Stimulated activated CD4-positive, alpha-beta T cell treated with anti-CD3 and anti-CD28 coated beads, Interleukin-12 subunit alpha, Interleukin-12 subunit beta, amount 100 ng/mL, for 24 hours (primary cell): ENCODE results near the gene MLXIPL.
"Not testable (repeated sequence)": the region's sequence is repeated elsewhere in the genome, so short reads cannot be mapped to it uniquely, and the experiment has no call there.

Experiments
- DNase-seq, 2 experiments: peaks; one replicate each; pipeline ENCODE4 v3.0.0-alpha.2; 2020; ENCODE audit warnings: low read depth in 2 of 2

The MLXIPL gene

DNA sequence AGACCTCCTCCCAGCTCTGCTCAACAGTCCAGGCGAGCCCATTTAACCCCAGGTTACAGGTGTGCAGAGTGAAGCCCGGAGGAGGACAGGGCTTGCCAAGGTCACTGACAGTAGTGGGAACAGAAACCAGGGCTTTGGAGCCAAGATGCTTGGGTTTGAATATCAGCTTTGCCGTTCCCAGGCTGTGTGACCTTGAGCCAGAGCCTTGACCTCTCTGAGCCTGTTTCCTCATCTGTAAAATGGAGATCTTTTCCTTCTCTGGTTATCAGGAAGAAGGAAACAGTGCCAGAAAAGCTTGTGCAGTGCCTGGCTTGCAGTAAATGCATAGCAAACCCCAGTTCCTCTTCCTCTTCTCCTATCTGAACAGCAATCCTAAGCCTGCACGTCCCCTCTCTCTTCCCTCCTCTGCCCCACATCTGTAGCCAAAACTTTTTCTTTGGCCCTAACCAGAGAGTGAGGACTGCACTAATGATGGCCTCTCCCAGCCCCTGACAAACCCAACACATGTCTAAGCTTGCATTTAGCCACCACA is 21.4 kb upstream of the MLXIPL start:
- no peak for DNase-seq

DNA sequence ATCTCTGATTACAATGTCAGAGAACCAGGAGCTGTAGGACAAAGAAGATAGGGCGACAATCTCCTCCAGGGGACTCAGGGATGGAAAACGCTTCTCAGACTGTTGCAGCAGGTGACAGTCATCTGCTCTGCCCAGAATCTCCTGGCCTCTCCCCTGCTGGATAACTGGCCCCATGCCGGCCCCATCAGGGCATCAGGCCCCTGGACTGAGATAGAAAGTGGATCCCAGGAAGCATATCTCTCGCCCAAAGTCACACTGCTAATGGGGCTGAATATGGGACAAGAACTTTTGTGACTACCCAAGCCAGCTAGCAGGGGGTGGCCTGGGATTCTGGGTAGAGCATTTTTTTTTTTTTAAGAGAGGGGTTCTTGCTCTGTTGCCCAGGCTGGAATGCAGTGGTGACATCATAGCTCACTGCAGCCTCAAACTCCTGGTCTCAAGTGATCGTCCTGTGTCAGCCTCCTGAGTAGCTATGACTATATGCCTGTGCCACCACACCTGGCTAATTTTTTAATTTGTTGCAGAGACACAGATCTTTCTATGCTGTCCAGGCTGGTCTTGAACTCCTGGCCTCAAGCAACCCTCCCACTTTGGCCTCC is 20.5 kb upstream of the MLXIPL start:
- no peak for DNase-seq

DNA sequence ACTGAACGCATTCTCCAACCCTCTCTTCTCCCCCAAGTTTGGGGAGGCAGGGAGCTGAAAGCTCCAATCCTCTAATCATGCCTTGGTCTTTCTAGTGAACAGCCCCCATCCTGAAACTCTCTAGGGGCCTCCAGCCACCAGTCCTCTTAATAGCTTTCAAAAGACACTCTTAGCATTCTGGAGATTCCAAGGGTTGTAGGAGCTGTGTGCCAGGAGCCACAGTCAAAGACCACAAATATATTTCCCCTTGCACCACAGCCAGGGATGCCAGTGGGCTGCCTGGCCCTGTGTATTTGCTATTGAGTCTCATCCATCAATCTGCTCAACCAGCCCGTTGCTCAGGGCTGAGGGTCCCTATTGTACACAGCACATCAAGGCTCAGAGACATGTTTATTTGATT is 18.5 kb upstream of the MLXIPL start:
- no peak for DNase-seq

DNA sequence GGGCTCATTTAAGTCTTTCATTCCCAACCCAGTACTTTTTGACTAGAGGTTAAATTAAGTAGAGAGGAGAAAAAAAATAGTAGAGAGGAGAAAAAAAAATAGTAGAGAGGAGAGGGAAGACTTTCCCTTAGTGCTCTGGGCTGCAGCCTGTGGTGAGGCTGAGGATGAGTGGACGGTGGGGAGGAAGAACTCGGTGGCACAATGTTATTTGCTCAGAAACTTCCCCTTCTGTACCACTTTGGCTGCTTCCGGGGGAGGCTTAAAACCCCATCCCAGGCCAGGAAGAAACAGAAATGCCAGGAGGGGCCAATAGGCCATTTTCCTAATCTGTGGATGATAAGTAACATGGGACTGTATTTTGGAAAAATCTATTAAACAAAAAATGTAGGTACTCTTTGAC is 14.6 kb upstream of the MLXIPL start:
- DNase-seq: no peak

DNA sequence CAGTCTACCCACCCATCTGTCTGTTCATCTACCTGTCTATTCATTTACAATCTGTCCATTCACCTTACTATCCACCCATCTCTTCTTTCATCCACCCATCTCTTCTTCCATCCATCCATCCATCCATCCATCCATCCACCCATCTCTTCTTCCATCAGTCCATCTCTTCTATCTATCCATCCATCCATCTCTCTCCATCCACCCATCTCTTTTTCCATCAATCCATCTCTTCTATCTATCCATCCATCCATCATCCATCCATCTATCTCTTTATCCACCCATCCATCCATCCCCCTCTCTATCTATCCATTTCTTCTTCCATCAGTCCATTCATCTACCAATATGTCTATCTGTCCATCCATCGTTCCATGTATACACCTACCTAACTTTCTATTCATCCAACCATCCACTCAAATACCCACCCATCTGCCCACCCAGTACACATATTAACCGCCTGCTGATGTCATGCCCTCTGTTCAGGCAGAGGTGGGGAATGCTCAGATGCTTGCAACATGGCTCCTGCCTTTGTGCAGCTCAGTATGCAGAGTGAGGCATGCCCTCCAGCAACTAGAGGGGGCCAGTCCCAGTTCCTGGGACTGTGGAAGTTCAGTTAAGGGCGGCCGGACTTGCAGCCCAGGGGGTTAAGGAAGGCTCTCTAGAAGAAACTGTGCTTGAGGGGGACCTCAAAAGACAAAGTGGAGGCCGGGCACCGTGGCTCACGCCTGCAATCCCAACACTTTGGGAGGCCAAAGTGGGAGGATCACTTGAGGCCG is 11.3 kb upstream of the MLXIPL start:
- DNase-seq: no peak

DNA sequence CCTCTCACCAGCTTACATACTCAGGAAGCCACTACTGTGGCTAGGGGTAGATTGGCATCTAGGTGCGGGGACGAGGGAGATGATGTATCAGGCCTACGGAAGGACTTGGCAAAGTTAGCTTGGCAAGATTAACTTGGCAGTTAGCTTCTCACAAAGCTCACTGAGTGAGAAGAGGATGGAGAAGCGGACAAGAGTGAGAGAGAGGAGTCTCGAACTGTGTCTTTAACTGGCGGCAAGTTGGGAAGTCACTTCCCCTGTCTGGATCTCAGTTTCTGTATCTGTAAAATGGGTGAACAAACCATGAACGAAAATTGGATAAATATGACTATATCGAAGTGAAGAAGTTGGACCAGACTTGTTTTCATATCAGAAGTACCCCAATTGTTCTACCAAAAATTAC is 9.5 kb upstream of the MLXIPL start:
- DNase-seq: no peak

DNA sequence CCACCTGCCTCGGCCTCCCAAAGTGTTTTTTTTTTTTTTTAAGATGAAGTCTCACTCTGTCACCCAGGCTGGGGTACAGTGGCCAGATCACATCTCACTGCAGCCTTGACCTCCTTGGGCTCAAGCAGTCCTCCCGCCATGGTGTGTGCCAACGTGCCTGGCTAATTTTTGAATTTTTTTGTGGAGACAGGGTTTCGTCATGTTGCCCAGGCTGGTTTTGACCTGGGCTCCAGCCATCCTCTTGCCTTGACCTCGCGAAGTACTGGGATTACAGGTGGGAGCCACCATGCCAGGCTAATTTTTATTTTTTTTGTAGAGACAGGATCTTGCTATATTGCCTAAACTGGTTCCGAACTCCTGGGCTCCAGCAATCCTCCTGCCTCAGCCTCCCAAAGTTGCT is 9.0 kb upstream of the MLXIPL start:
- DNase-seq: no peak

DNA sequence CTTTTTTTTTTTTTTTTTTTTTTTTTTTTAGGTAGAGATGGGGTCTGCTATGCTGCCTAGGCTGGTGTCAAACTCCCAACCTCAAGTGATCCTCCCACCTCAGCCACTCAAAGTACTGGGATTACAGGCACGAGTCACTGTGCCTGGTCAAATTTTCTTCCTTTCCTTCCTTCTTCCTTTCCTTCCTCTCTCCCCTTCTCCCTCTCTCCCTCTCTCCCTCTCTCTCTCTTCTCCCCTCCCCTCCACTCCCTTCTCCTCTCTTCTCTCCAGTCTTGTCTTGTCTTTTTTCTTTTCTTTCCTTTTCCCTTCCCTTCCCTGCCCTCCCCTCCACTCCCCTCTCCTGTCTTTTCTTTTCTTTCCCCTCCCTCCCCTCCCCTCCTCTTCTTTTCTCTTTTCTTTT is 7.2 kb upstream of the MLXIPL start:
- DNase-seq: no peak

DNA sequence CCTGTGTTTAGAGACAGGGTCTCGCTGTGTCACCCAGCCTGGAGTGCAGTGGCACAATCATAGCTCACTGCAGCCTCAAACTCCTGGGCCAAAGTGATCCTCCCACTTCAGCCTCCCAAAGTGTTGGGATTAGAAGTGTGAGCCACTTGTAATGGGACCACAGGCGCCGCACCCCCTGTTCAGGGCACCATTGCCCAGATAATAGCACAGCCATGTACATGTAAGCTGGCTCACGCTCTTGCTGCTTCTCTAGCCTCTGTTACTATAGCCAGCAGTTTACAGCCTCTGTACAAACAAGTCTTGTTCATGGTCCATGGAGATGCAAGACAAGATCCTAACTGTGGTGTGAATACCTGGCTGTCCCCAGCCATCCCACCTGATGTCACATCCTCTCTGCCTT is 4.2 kb upstream of the MLXIPL start:
- DNase-seq: no peak

DNA sequence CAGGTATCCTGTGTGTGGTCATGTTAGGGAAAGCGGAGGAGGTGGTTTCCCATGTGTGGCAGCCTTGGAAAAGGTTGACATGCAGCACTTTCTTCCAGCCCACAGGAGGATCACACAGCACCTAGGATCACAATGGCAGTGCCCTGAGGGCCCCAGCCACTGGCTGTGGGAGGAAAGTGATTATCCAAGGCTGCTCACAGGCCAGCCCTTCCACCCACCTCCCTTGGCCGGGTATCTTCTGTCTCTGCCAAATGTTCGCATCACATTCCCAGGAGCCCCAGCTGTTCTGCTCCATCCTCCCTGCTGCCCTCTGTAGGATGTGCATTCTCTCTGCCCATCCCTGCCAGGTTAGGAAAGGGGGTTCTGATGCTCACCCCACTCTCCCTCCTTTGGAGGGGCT is 2.5 kb upstream of the MLXIPL start:
- DNase-seq: no peak

DNA sequence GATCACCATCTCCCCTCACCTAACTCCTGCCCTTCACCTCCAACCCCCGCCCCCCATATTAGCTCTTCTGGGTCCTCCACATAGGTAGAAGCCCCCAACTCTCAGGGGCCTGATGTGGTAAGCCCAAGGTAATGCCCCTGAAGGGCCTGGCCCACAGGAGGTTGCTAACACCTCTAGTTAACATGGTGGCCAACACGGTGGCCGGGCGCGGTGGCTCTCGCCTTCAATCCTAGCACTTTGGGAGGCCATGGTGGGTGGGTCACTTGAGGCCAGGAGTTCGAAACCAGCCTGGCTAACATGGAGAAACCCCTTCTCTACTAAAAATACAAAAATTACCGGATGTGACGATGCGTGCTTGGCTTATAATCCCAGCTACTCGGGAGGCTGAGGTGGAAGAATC is 954 bp upstream of the MLXIPL start:
- no peak for DNase-seq

DNA sequence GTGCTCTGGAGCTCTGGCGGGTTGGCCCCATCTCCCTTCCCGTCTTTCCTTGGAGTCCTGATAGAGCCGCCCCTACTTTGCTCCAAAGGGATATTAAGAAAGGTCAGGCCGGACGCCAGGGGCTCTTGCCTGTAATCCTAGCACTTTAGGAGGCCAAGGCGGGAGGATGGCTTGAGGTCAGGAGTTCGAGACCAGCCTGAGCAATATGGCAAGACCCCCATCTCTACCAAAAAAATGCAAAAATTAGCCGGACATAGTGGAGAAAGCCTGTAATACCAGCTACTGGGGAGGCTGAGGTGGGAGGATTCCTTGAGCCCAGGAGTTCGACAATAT is 313 bp upstream of the MLXIPL start:
- no peak for DNase-seq

DNA sequence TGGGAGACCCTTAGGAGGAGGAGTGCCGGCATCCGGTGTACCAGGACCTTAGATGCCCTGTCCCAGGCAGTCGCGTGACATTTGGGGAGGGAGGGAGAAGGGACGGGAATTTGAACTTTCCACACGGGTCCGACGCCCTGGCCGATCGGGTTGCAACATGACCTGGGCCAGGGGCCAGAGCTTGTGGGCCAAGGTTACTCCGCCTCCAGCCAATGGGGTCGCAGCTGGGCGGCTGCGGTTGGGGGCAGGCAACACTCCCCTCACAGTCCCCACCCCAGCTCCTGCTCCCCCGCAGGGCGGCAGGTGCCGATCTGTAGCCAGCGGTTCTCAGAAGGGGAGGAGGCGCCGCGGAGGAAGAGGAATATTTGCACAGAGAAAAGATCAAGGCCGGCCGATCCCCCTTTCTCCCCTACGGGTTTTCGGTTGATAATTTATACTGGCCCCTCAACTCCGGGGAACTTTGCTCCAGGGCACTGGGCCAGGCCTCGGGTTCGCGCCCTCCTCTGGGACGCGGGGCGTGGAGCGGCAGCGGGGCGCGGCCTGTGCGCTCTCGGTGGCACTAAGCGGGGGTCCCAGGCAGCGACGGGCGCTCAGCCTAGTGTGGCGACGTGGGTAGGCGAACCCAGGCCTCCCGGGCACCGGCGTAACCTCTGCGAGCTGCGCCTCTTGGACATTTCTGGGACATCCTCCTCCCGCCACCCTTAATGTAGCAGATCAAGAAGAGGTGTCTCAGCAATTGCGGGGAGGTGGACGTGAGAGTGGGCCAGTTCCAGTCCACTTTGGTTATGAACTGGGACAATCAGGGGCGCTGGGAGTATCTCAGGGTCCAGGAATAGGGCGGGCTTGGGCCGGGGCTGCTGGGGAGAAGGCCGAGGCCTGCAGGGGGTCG is 1.2 kb downstream of the MLXIPL start:
- DNase-seq: no peak

DNA sequence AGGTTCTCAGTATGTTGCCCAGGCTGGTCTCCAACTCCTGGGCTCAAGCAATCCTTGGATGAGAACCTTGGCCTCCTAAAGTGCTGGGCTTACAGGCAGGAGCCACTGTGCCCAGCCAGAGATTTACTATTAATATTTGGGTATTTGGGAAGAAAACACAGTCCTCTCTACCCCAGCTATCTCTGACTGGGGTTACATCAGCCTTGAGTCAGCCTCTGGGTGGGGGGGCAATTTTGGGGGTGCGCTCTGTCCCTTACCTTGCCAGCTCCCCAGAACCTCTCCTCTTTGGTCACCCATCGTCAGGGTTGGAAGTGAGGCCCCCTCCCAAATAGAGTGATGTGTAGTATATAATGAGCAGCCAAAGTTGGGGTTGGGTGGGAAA is 1.8 kb downstream of the MLXIPL start:
- DNase-seq: no peak

DNA sequence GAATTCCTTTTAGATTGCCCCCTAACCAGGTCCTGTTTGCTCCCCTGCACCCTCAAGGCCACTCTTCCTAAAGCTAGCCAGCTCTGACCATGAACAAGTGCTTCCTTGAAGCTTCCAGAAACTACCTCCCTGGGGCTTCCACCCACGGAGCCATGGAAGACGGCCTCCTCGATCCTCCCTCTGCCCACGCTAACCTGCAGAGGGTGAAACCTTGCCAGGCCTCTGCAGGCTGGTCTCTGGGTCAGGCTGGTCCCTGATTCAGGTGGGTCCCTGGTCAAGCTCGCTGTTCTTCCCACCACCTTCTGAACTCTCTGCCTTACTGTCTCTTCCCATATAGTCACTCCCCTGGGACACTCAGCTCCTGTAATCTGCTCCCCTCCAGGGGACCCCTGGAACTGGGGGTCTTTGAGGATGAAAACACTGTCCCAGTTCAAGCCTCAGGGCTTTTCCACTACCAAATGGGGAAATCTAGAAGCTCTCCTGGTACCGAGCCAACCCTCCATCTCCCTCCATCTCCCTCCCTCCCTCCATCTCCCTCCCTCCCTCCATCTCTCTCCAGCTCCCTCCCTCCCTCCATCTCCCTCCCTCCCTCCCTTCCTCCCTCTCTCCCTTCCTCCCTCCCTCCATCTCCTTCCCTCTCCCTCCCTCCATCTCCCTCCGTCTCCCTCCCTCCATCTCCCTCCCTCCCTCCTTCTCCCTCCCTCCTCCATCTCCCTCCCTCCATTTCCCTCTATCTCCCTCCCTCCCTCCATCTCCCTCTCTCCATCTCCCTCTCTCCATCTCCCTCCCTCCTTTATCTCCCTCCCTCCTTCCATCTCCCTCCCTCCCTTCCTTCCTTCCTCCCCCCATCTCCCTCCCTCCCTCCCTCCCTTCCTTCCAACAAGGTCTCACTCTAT is 2.9 kb downstream of the MLXIPL start:
- no peak for DNase-seq

DNA sequence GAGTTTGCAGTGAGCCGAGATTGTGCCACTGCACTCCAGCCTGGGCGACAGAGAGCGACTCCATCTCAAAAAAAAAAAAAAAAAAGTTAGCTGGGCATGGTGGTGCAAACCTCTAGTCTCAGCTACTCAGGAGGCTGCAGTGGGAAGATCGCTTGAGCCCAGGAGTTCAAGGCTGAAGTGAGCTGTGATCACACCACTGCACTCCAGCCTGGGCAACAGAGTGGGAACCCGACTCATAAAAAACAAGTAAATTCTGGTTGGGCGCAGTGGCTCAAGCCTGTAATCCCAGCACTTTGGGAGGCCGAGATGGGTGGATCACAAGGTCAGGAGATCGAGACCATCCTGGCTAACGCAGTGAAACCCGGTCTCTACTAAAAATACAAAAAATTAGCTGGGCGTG is 4.9 kb downstream of the MLXIPL start:
- not testable (repeated sequence) for DNase-seq

DNA sequence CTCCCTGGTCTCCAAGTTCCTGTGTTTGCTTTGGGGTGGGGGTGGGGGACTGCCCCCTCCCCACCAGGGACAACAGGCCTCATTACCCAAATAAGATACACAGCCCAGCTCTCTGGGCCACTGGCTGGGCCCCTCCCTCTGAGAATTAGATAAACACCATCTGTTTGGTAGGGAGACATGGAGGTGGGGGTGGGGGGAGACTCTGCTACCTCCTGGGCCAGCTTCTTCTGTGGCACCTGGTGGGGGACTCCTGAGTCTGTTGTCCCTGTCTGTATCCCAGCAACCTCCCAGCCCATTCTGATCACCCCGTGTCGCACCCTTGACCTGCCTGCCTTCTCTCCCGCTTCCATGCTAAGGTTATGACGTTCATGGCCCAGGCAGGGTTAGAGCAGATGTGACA is 5.8 kb downstream of the MLXIPL start:
- no peak for DNase-seq

DNA sequence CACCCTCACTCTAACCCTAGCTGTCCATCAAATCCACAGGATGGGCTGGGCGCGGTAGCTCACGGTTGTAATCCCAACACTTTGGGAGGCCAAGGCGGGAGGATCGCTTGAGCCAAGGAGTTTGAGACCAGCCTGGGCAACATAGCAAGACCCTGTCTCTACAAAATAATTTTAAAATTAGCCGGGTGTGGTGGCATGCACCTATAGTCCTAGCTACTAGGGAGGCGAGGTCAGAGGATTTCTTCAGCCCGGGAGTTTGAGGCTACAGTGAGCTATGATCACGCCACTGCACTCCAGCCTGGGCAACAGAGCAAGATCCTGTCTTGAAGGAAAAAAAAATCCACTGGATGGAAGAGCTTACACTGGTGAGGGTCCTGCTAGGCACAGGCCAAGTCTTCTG is 6.8 kb downstream of the MLXIPL start:
- DNase-seq: not testable (repeated sequence)

DNA sequence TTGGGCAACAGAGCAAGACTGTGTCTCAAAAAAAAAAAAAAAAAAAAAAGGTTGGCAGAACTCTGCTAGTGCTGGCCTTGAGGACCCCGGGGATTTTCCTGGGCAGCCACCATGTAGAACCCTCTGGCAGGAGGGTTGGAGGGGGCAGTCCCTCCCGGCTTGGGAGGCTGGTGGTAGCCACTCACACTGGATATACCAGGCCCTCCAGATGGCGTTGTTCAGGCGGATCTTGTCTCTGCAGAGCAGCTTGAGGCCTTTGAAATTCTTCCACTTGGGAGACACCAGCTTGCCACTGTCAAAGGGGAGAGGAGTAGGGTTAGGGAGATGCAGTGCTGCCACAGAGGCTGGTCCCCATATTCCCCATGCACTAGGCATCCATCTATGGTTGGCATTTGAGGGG is 8.4 kb downstream of the MLXIPL start:
- no peak for DNase-seq

DNA sequence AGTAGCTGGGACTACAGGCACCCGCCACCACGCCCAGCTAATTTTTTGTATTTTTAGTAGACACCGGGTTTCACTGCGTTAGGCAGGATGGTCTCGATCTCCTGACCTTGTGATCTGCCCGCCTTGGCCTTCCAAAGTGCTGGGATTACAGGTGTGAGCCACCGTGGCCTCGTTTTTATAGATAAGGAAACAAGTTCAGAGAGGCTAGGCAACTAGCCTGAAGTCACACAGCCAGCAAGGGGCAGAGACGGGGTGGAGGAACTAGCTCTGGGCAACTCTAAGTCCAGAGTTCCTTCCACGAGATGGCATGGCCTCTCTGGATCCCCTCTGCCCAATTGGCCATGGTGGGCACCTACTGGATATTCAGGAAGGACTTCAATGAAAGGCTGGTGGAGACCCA is 9.4 kb downstream of the MLXIPL start:
- DNase-seq: not testable (repeated sequence)

DNA sequence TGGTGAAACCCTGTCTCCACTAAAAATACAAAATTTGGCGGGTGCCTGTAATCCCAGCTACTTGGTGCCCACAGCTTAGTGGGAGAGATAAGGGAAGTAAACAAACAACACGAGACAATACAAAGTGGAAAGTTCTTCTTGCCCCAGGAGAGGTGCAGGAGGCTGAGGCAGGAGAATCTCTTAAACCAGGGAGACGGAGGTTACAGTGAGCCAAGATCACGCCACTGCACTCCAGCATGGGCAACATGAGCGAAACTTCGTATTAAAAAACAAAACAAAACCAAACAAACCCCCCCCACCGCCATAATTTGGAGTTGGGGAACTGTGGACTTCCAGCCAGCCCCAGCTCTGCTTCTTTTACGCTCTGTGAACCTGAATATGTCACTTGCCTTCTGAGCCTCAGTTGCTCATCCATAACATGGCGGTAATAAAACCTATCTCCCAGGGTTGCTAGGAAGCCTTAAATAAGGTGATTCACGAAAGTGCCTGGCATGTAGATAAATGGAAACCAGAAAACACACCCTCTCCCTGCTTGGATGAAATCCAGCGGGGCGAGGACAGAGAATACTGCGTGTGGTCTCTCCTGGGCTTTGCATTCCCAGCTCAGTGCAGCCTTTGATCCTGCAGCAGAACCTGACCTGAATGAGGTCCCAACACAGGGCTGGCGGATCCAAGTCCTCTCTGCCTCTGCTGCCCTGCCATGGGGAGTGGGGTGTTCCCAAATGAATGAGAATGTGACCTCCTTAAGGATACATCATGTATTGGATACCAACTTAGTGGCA is 10.2 kb downstream of the MLXIPL start:
- no peak for DNase-seq
